Myocyte (in vitro differentiated cells): ENCODE measurements around the gene C1orf174. TPM values are rescaled to one million over a fixed set of nuclear protein-coding genes. Genes with fewer than 3 reads are reported as not detected.

Source experiments
- DNase-seq: peaks from one replicate; pipeline ENCODE4 v3.0.0-alpha.2; 2012; ENCODE audit warnings: low read depth
- total RNA-seq: library from RNA; depleted of rRNA; stranded (reverse); fragments of >200 nt; gene quantifications from 2 replicates; pipeline ENCODE4 v1.2.3, GENCODE V29; 2014

Gene C1orf174
- total RNA-seq, 1 donor from 2014 or later, result 23.4 TPM

GRCh38 chr1:3876716-3877115 lies 23.4 kb downstream of the C1orf174 start:
- DNase-seq, result no peak

GRCh38 chr1:3874736-3875135 lies 25.3 kb downstream of the C1orf174 start:
- DNase-seq, result no peak

- no peak for DNase-seq
These were observed 27.5 kb downstream of the C1orf174 start for GRCh38 chr1:3872546-3872945.

DNA sequence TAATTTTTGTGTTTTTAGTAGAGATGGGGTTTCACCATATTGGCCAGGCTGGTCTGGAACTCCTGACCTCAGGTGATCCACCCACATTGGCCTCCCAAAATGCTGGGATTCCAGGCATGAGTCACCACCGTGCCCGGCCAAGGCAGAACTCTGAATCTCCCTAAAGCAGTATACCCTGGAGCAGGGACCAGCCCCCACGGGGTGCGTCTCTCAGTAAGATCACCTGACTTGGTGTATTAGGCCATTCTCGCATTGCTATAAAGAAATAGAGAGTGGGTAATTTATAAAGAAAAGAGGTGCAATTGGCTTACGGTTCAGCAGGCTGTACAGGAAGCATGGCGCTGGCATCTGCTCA lies 28.6 kb downstream of the C1orf174 start:
- no peak for DNase-seq

DNA sequence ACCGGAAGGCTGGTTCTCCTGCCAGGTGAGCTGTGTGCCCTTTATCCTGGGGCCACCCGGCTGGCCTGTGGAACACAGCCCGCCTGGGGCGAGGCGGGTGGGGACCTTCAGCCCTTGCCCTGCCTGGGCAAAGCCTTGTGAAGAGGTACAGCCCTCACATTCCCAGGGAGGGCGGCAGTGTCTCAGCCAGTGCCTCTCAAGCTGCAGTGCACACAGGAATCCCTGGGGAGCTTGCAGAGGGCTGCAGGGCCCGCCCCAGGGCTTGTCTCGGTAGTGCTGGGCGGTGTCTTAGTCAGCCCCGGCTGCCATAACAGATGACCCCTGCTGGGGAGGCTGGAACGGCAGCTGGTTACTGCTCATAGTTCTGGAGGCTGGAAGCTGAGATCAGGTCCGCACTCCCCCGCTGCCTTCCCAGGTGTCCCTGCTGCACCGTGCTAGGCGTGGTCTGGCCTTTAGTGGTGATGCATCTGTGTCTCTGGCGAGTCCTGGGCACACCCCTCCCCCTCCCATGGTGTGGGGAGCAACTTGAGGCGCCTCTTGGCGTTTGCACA lies 30.2 kb downstream of the C1orf174 start:
- DNase-seq, result peak; percentile 54

GRCh38 chr1:3868464-3869006 lies 31.5 kb downstream of the C1orf174 start:
- DNase-seq, result no peak

DNA sequence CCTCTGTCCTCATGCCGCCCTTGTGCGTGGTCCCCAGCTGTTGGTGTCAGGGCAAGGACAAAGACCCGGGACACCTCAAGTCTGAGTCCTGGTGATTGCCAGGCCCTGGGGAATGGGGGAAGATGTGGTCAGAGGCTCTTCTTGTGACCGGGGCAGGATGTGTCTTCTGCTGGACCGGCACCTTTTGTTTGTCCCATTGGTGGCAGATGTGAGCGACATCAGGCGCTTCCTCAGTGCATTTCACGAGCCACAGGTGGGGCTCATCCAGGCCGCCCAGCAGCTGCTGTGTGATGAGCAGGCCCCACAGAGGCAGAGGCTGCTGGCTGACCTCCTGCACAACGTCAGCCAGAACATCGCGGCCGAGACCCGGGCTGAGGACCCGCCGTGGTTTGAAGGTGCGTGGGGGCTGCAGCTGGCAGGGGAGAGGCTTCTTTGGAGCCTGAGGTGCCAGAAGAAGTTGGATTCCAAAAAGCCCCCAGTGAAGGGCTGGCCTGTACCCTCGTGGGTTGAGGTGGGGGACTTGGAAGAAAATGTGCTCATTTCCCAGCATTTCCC lies 34.4 kb downstream of the C1orf174 start:
- DNase-seq, result no peak

DNA sequence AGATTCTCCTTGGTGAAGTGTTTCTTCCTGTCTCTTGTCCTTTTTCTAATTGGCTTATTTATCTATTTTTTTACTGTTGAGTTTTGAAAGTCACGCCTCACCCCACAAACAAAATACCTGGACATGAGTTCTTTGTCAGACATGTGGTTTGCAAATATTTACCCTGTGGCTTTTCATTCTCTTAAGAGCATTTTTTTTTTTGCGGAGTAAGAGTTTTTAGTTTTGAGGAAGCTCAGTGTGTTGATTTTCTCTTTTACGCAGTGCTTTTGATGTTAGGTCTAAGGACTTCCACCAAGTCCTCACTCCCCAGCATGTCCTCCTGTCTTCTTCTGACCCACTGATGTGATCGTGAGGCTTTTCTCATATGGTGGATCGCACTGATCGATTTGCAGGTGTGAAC lies 35.2 kb downstream of the C1orf174 start:
- DNase-seq, result no peak

- peak; percentile 78 for DNase-seq
These were observed 36.7 kb downstream of the C1orf174 start for GRCh38 chr1:3863231-3863935.

- DNase-seq, result peak; percentile 36
These were observed 41.7 kb downstream of the C1orf174 start for GRCh38 chr1:3858231-3858981.

GRCh38 chr1:3857791-3858129 lies 42.3 kb downstream of the C1orf174 start:
- no peak for DNase-seq

- peak; percentile 94 for DNase-seq
These were observed 42.9 kb downstream of the C1orf174 start, which contains the start of the genes CEP104 and DFFB for GRCh38 chr1:3856923-3857790. CEP104 (minus strand) TSS chr1:3857211; CDS start chr1:3852407, 4,804 bp downstream. DFFB (plus strand) TSS chr1:3857476; CDS start chr1:3857604, 128 bp downstream.

DNA sequence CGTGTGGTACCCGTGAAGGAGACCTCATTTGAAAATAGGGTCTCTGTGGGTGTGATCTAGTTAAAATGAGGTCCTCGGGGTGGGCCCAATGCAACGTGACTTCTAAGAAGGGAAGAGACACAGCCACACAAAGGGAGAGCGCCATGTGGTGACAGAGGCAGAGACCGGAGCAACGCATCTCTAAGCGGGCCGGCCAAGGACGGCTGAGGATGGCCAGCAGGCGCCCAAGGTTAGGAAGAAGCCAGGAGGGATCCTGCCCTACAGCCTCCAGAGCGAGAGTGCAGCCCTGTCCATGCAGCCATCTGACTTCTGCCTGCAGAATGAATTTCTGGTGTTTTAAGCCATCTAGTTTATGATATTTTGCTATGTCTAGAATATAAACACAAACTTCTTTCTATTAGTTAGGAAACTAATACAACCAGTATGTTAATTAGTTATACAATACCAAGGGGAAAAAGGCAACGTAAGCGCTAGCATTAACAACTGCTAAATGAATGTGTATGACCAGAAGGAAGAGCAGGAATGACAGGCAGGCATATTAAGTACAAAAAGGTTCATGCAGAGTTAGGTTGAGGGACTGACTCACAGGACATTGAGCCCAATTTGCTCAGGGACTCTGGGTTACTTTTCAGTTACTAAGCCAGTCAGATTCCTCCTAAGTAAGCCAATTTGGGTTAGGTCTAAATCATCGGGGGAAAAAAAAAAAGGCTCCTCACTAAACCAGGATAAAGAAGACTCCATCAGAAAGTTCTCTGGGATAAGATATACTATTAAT lies 47.2 kb downstream of the C1orf174 start:
- DNase-seq, result no peak

DNA sequence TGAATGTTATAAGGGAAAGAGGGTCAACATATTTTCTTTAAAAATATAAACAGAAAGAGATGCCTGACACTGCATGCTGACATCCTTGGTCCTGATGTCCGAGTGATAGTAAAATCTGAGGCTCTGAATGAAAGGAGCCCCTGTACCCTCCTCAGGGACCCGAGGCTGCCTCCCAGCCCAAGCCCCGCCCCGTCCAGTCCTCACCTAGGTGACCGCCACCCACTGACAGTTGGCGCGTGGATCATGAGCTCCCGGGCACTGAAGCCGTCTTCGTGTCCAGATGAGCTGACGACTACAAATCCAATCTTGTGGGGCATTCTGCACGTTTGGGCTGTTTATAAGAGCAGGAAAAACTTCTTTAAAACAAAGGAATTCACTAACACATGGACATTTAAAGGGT lies 48.0 kb downstream of the C1orf174 start:
- no peak for DNase-seq

- DNase-seq, result no peak
These were observed 48.8 kb downstream of the C1orf174 start for GRCh38 chr1:3851292-3851691.

- DNase-seq, result no peak
These were observed 49.2 kb downstream of the C1orf174 start for GRCh38 chr1:3850857-3851256.

GRCh38 chr1:3847081-3847480 lies 53.0 kb downstream of the C1orf174 start:
- no peak for DNase-seq

- DNase-seq, result no peak
These were observed 53.5 kb downstream of the C1orf174 start for GRCh38 chr1:3846541-3846940.

GRCh38 chr1:3842912-3843311 lies 57.2 kb downstream of the C1orf174 start:
- DNase-seq, result no peak

DNA sequence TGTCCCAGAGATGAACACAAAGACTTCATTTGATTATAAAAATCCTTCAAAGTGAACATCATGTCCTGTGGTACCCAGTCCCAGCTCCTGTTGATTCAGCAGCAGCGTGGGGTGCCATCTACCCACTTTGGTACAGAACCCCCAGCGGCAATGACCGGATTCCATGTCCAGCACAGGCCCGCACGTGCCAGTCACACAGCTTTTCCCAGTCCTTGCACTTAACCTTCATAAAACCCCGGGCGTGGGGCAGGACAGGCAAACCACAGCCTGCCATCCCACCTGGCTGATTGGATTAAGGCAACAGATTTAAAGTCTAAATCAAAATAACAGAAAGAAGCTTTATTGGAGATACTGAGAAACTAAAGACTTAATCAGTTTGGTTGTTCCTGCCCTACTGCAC lies 58.6 kb downstream of the C1orf174 start:
- DNase-seq, result no peak
